BE2C (cell line): ENCODE measurements around the gene YPEL3.
A peak's percentile ranks its signal among the peaks of the same experiment; 100 is the strongest.

Source experiments
- DNase-seq: peaks from one replicate; pipeline ENCODE4 v3.0.0-alpha.2; 2020
- H3K27me3 ChIP-seq: fragments of 250-450 bp; sonication (Bioruptor Pico); 2 replicates; pipeline ENCODE4 v1.5.1; 2020; ENCODE audit warnings: mild to moderate bottlenecking
- H3K36me3 ChIP-seq: fragments of 250-450 bp; sonication (Bioruptor Pico); 2 replicates; pipeline ENCODE4 v1.5.1; 2020; ENCODE audit warnings: mild to moderate bottlenecking
- H3K4me1 ChIP-seq: fragments of 250-450 bp; sonication (Bioruptor Pico); 2 replicates; pipeline ENCODE4 v1.5.1; 2020
- H3K4me3 ChIP-seq: 2 replicates; pipeline ENCODE4 v1.5.1; 2011; ENCODE audit warnings: low read depth, low read length
- H3K9me3 ChIP-seq: fragments of 250-450 bp; sonication (Bioruptor Pico); 2 replicates; pipeline ENCODE4 v1.5.1; 2020
- CTCF ChIP-seq: IDR thresholded peaks from 2 replicates; pipeline ENCODE4 v1.5.1; 2012; ENCODE audit warnings: mild to moderate bottlenecking, low read depth, low read length

The YPEL3 gene

GRCh38 chr16:30060836-30061554 lies 35.0 kb downstream of the YPEL3 start:
- no peaks in the 10 kb centered on the region for H3K9me3 ChIP-seq
- H3K4me1 ChIP-seq: peaks cover 16% of the 10 kb centered on the region
- H3K4me3 ChIP-seq: no peak overlapping the region
- DNase-seq: peak; percentile 74
- H3K27me3 ChIP-seq: no peaks in the 10 kb centered on the region
- peaks cover 3% of the 10 kb centered on the region for H3K36me3 ChIP-seq
- TF ChIP-seq CTCF: no peak

GRCh38 chr16:30060346-30060745 lies 35.7 kb downstream of the YPEL3 start:
- H3K4me1 ChIP-seq: peaks cover 16% of the 10 kb centered on the region
- no peak overlapping the region for H3K4me3 ChIP-seq
- H3K36me3 ChIP-seq: no peaks in the 10 kb centered on the region
- no peak for TF ChIP-seq CTCF
- H3K9me3 ChIP-seq: no peaks in the 10 kb centered on the region
- no peak for DNase-seq
- no peaks in the 10 kb centered on the region for H3K27me3 ChIP-seq

- Histone ChIP-seq H3K27me3 (no peaks in the 10 kb centered on the region), H3K4me3 (no peak overlapping the region), H3K36me3 (no peaks in the 10 kb centered on the region), H3K4me1 (peaks cover 3% of the 10 kb centered on the region; the same call in 1 of the 2 replicates), H3K9me3 (no peaks in the 10 kb centered on the region)
- TF ChIP-seq CTCF: peak; percentile 65
- peak; percentile 52 for DNase-seq
Measured at GRCh38 chr16:30054959-30055553, 41.0 kb downstream of the YPEL3 start.

- no peak overlapping the region for H3K4me3 ChIP-seq
- TF ChIP-seq CTCF: no peak
- DNase-seq: no peak
Measured at GRCh38 chr16:30054451-30054850, 41.6 kb downstream of the YPEL3 start.

GRCh38 chr16:30053376-30054015 lies 42.5 kb downstream of the YPEL3 start:
- no peak for TF ChIP-seq CTCF
- H3K4me3 ChIP-seq: peak overlapping the region; percentile 75
- DNase-seq: no peak
- H3K36me3 ChIP-seq: no peaks in the 10 kb centered on the region
- no peaks in the 10 kb centered on the region for H3K9me3 ChIP-seq
- peaks cover 7% of the 10 kb centered on the region for H3K4me1 ChIP-seq
- no peaks in the 10 kb centered on the region for H3K27me3 ChIP-seq

More at GRCh38 chr16:30054451-30054850, 41.6 kb downstream of the YPEL3 start:
- H3K36me3 ChIP-seq: no peaks in the 10 kb centered on the region
- H3K9me3 ChIP-seq: no peaks in the 10 kb centered on the region
- no peaks in the 10 kb centered on the region; the same call in 1 of the 2 replicates for H3K4me1 ChIP-seq
- no peaks in the 10 kb centered on the region for H3K27me3 ChIP-seq
